K562 (cell line): ENCODE results near the gene LTBR. TPM values are rescaled to one million over a fixed set of nuclear protein-coding genes. Genes with fewer than 3 reads are reported as not detected.

Experiments
- BCL6 ChIP-seq: fragments of 250-450 bp; sonication (Bioruptor Pico); IDR thresholded peaks from 2 replicates; pipeline ENCODE4 v1.4.0; 2020
- BCOR ChIP-seq: fragments of 450-650 bp; IDR thresholded peaks from 2 replicates; pipeline ENCODE4 v1.6.1; 2016
- CGGBP1 ChIP-seq: fragments of 250-450 bp; sonication (Bioruptor Pico); IDR thresholded peaks from 2 replicates; pipeline ENCODE4 v1.9.0; 2021; ENCODE audit warnings: mild to moderate bottlenecking
- EP300 ChIP-seq: IDR thresholded peaks from 2 replicates; pipeline ENCODE4 v1.6.1; 2012; ENCODE audit warnings: low read length, improper control_type of control experiment
- FOXP4 ChIP-seq: sonication (generic); formaldehyde crosslinking; IDR thresholded peaks from 2 replicates; pipeline ENCODE4 v1.8.0; 2022; ENCODE audit warnings: mild to moderate bottlenecking, missing genetic modification reagents, borderline replicate concordance
- GABPA ChIP-seq: fragments of 200-800 bp; sonication (Bioruptor generic); conservative IDR thresholded peaks from 2 replicates; pipeline ENCODE4 v1.6.1; 2016; ENCODE audit warnings: low read depth, missing genetic modification characterization, missing compliant biosample characterization
- HNRNPL ChIP-seq: fragments of 200-400 bp; formaldehyde crosslinking; IDR thresholded peaks from 2 replicates; pipeline ENCODE4 v1.6.1; 2017; ENCODE audit warnings: low read depth, mild to moderate bottlenecking, low read length
- KDM2B ChIP-seq: fragments of 250-450 bp; sonication (Bioruptor Pico); IDR thresholded peaks from 2 replicates; pipeline ENCODE4 v1.8.0; 2021; ENCODE audit warnings: mild to moderate bottlenecking, moderate library complexity
- MAFG ChIP-seq: fragments of 450-650 bp; conservative IDR thresholded peaks from 2 replicates; pipeline ENCODE4 v1.6.1; 2016; ENCODE audit warnings: missing genetic modification characterization, missing compliant biosample characterization
- MBD2 ChIP-seq: sonication (generic); IDR thresholded peaks from 2 replicates; pipeline ENCODE4 v1.6.1; 2016; ENCODE audit warnings: low read depth, borderline replicate concordance
- MEF2D ChIP-seq: conservative IDR thresholded peaks from 2 replicates; pipeline ENCODE4 v1.6.1; 2016; ENCODE audit warnings: low read depth, missing genetic modification characterization, missing compliant biosample characterization
- MTA3 ChIP-seq: fragments of 450-650 bp; formaldehyde crosslinking; IDR thresholded peaks from 2 replicates; pipeline ENCODE4 v1.6.1; 2017; ENCODE audit warnings: mild to moderate bottlenecking, borderline replicate concordance
- PBX2 ChIP-seq, 2 experiments: IDR thresholded peaks in 1 of 2; conservative IDR thresholded peaks in 1 of 2; 2 replicates each; pipeline ENCODE4 v1.6.1; 2016; ENCODE audit warnings: low read depth in 2 of 2, mild to moderate bottlenecking in 1 of 2, missing compliant biosample characterization in 1 of 2, missing genetic modification characterization in 1 of 2, moderate library complexity in 1 of 2
- PRMT5 ChIP-seq: sonication (generic); formaldehyde crosslinking; IDR thresholded peaks from 2 replicates; pipeline ENCODE4 v1.5.0; 2020; ENCODE audit warnings: missing genetic modification reagents
- RFX5 ChIP-seq: IDR thresholded peaks from 2 replicates; pipeline ENCODE4 v1.6.1; 2011; ENCODE audit warnings: low read depth, mild to moderate bottlenecking, improper control_type of control experiment, low read length
- TCF7L2 ChIP-seq: fragments of 150-350 bp; IDR thresholded peaks from 2 replicates; pipeline ENCODE4 v1.6.1; 2016; ENCODE audit warnings: low read depth, mild to moderate bottlenecking, low read length, moderate library complexity
- ZMIZ1 ChIP-seq, 2 experiments: fragments of 150-350 bp in 1 of 2; IDR thresholded peaks; 2 replicates each; pipeline ENCODE4 v1.6.1; 2012 to 2016; ENCODE audit warnings: low read depth in 2 of 2, low read length in 2 of 2, mild to moderate bottlenecking in 1 of 2, moderate library complexity in 1 of 2
- ZNF3 ChIP-seq: fragments of 250-450 bp; sonication (Bioruptor Pico); IDR thresholded peaks from 2 replicates; pipeline ENCODE4 v1.5.0; 2021; ENCODE audit warnings: mild to moderate bottlenecking, moderate library complexity
- ZNF77 ChIP-seq: fragments of 250-450 bp; sonication (Bioruptor Pico); IDR thresholded peaks from 2 replicates; pipeline ENCODE4 v1.5.0; 2020
- polyA plus RNA-seq, 8 experiments: library from polyadenylated mRNA; depleted of rRNA in 4 of 8; stranded (reverse) in 5 of 8; unstranded in 3 of 8; fragments of >200 nt; fragmentation: Nextera tagmentation in 2 of 8; fragmentation: Illumina TruSeq in 1 of 8; extraction: Ambion mirVana in 2 of 8; extraction: Trizol in 1 of 8; gene quantifications; 2 replicates each; pipeline versions ENCODE4 v1.2.1 to v1.2.3, GENCODE V29; 2011 to 2014; ENCODE audit warnings: inconsistent platforms in 1 of 8, missing spikeins in 1 of 8
- total RNA-seq, 7 experiments: library from RNA; depleted of rRNA in 6 of 7; stranded (reverse); fragments of >200 nt in 6 of 7; fragmentation: Illumina TruSeq in 2 of 7; extraction: Trizol in 2 of 7; gene quantifications; 2 replicates each; pipeline versions ENCODE4 v1.2.1 to v1.2.3, GENCODE V29; 2011 to 2021; ENCODE audit warnings: low replicate concordance in 1 of 7

The LTBR gene
- total and polyA plus RNA-seq, 9 of the 15 experiments (the other 6 are each of a cell fraction or from before 2014, with no cell fraction given): 0.96 to 69.0 (median 35.3) TPM

GRCh38 chr12:6430124-6430989 lies 46.4 kb downstream of the LTBR start (continued):
- TF ChIP-seq ZNF77 (CRISPR knock-in tag) (no peak), FOXP4 (no peak), EP300 (peak; percentile 56; the same call in 1 of the 2 replicates), ZNF3 (CRISPR knock-in tag) (no peak), BCOR (no peak), PBX2 (CRISPR knock-in tag; IDR thresholded peaks at IDR 0.05; ENCODE audit: low read depth) (no peak), PBX2 (tag; conservative IDR thresholded peaks at IDR 0.05; ENCODE audit: low read depth) (peak; percentile 76), BCL6 (CRISPR knock-in tag) (no peak), HNRNPL (peak; percentile 66), MTA3 (peak; percentile 50; the same call in 1 of the 2 replicates), PRMT5 (CRISPR knock-in tag) (no peak), TCF7L2 (no peak), KDM2B (CRISPR knock-in tag) (no peak), CGGBP1 (CRISPR knock-in tag) (no peak), MEF2D (tag) (no peak), MAFG (tag) (peak; percentile 98), GABPA (tag) (0 out of 2 replicates have a peak, but pooled peaks have one; percentile 30), MBD2 (0 out of 2 replicates have a peak, but pooled peaks have one; percentile 34), RFX5 (0 out of 2 replicates have a peak, but pooled peaks have one; percentile 32), ZMIZ1 (IDR thresholded peaks at IDR 0.05; ENCODE audit: low read depth in 2 of 2, low read length in 2 of 2) (no peak)
